ENCODE measurements around the gene BMF.
"Not testable (repeated sequence)": the region's sequence is repeated elsewhere in the genome, so short reads cannot be mapped to it uniquely, and the experiment has no call there.

BMF gene

GRCh38 chr15:40087991-40088928 is 20.4 kb downstream of the BMF start:
- no peak for DNase-seq

GRCh38 chr15:40087068-40087810 is 21.4 kb downstream of the BMF start:
- DNase-seq = no peak

- no peak for DNase-seq
Measured at GRCh38 chr15:40085266-40085665, 23.4 kb downstream of the BMF start.

GRCh38 chr15:40084650-40085049 is 24.0 kb downstream of the BMF start:
- no peak for DNase-seq

- no peak for DNase-seq
Measured at GRCh38 chr15:40082195-40082883, 26.3 kb downstream of the BMF start.

GRCh38 chr15:40081691-40082194 is 26.9 kb downstream of the BMF start:
- no peak for DNase-seq

GRCh38 chr15:40080847-40081246 is 27.8 kb downstream of the BMF start:
- no peak for DNase-seq

- no peak for DNase-seq
Measured at GRCh38 chr15:40080104-40080503, 28.6 kb downstream of the BMF start.

GRCh38 chr15:40079456-40079855 is 29.2 kb downstream of the BMF start:
- no peak for DNase-seq

GRCh38 chr15:40075298-40076044 is 33.2 kb downstream of the BMF start:
- no peak for DNase-seq

GRCh38 chr15:40074656-40075055 is 34.0 kb downstream of the BMF start:
- not testable (repeated sequence) for DNase-seq

GRCh38 chr15:40073716-40074490 is 34.8 kb downstream of the BMF start:
- not testable (repeated sequence) for DNase-seq

- no peak for DNase-seq
Measured at GRCh38 chr15:40072216-40072990, 36.3 kb downstream of the BMF start.

GRCh38 chr15:40070608-40071218 is 38.0 kb downstream of the BMF start:
- DNase-seq = no peak

- DNase-seq = no peak
Measured at GRCh38 chr15:40070166-40070557, 38.5 kb downstream of the BMF start.

GRCh38 chr15:40069178-40070165 is 39.2 kb downstream of the BMF start:
- peak; percentile 96 for DNase-seq

- DNase-seq = no peak
Measured at GRCh38 chr15:40067921-40068624, 40.6 kb downstream of the BMF start.

- no peak for DNase-seq
Measured at GRCh38 chr15:40066589-40066988, 42.1 kb downstream of the BMF start.
